ENCODE data around the gene BBS9.
"Not testable (repeated sequence)": the region's sequence is repeated elsewhere in the genome, so short reads cannot be mapped to it uniquely, and the experiment has no call there.

Gene BBS9

DNA sequence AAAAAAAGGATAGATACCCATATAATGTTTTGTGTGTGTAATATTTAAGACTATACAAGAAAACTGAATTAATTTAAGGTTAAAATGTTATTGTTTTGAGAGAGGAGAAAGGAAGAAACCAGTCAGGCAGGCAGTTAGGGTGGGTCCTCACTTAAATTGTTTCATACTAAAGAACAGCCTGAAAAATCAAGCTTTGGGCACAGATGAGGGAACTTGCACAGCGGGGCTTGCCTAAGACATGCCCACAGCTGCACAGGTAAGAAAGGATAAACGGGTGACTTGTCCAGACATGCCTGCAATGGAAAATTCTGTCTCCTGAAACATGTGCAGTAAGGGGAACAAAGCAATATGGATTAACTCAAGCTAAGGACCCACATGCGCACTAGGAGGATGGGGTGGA lies 158.4 kb downstream of the BBS9 start:
- no peak for DNase-seq

DNA sequence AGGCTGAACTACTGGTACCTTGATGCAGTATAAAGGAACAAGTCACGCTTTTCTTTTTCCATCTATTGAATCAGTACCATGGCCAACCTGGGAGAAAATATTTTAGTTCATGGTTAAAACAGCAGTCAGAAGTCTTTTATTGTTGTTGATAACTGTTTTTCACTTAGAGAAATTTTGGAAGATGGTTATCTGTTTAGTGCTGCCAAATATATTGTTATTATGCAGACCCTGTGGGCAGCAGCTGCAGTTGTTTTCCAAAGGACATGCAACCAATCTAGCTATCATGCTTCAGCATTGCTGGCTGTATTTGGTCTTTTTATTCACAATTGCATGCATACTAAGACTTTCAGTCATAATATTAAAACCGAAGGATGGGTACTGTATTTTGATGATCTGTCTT lies 169.5 kb downstream of the BBS9 start:
- no peak for DNase-seq

DNA sequence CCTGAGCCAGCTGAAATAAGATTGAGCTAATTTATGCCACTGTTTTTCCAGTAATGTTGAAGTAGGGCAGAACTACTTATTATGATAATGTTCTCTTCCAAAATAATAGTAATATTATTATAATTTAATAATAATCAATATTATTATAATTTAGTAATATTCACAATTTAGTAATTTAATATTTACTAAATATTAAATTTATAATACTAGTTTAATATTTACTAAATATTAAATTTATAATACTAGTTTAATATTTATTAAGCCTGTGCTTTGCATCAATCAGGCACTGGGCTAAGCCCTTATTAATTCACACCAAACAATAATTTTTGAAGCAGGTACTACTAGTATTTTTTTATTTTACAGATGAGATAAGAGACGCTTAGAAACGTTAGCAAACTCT lies 170.1 kb downstream of the BBS9 start:
- no peak for DNase-seq

DNA sequence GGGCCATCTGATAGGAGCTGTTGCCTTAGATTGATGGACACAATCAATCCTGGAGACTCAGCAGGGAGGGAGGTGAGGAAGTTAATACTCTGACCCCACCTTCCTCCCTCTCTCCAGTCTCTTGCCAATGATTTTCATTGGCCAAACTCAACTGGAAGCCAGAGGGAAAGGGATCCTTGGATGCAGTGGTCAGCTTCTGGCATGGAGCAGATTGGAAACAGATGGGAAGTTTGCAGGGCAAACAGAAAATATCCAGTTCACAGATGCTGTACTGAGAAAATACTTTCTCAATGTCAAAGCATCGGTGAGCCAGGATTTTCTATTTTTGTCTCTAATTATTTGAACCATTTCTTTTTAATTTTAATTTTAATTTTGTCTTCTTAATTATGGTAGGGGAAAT lies 170.8 kb downstream of the BBS9 start:
- no peak for DNase-seq

DNA sequence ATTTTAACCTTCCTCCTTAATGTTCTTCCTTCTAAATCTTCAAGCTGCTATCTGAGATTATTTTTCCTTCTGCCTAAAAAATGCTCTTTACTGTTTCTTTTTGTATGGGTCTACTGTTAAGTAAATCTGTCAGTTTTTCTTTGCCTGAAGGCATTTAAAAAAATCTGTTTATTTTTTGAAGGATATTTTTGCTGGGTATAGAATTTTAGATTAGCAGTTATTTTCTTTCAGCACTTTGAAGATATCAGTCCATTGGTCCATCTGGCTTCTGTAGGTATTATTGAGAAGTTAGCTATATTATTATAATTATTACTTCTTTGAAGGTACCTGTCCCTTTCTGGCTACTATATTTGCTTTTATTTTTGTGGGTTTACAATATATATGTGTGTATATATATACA lies 171.4 kb downstream of the BBS9 start:
- no peak for DNase-seq

DNA sequence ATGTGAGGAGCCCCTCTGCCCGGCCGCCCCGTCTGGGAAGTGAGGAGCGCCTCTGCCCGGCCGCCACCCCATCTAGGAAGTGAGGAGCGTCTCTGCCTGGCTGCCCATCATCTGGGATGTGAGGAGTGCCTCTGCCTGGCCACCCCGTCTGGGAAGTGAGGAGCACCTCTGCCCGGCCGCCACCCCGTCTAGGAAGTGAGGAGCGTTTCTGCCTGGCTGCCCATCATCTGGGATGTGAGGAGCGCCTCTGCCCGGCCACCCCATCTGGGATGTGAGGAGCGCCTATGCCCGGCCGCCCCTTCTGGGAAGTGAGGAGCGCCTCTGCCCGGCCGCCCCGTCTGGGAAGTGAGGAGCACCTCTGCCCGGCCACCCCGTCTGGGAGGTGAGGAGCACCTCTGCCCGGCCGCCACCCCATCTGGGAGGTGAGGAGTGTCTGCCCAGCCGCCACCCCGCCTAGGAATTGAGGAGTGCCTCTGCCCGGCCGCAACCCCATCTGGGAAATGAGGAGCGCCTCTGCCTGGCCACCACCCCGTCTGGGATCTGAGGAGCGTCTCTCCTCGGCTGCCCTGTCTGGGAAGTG lies 174.7 kb downstream of the BBS9 start:
- not testable (repeated sequence) for DNase-seq

DNA sequence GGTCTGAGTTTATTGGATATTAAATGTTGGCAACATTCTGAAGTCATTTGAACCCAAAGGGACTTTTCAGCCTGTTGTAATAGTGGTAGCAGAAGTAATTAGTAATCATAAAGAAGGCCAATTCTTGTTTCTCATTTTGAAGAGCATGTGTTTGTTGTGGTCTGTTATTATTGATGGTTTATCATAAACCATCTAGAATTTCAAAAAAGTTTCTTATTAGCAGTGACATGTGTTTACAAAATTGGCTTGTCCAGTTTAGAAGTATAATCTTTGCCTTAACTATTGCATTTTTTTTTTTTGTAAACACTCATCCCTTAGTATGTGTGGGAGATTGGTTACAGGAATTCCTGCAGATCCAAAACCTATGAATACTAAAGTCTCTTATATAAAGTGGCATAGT lies 177.8 kb downstream of the BBS9 start:
- DNase-seq = no peak

DNA sequence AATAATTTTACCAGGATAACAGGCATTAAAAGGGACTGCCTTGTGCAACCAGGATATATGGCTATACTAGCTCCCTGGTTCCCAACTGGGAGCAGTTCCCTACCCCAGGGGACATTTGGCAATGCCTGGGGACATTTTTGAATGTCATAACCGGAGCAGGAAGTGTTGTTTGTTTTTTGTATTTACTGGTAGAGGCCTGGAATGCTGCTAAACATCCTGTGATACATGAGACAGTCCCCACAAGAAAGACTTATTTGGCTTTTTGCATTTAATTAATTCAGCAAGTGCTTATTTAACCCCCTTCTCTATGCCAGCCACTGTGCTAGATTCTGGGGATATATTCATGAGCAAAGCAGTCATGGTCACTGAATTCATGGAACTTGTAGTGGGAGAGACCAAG lies 181.2 kb downstream of the BBS9 start:
- no peak for DNase-seq

DNA sequence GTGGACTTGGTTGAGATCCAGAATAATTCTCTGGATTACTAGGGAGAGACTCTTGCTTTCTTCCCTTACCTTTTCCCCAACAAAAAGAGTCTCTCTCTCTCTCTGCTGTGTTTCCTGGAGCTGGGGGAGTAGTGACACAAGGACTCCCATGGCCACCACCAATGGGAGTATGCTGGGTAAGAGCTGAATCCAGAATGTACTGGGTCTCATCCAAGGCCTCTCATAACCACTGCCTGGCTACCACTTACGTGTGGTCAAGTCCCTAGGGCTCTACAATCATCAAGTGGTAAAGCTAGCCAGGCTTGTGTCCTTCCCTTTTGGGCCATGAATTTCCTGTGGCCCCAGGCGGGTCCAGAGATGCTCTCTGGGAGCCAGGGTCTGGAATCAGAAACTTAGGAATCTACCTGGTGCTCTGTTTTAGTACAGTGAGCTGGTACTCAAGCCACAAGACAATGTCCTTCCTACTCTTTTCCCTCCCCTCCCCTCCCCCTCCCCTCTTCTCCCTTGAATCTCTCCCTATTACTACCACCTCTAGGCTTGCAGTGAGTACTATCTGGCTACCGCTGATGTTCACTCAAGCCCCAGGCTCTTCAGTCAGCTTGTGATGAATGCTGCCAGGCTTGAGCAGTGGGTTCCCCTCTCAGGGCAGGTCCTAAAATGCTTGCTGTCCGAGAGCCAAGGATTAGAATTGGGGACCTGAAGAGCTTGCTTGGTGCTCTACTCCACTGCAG lies 196.6 kb downstream of the BBS9 start:
- no peak for DNase-seq

DNA sequence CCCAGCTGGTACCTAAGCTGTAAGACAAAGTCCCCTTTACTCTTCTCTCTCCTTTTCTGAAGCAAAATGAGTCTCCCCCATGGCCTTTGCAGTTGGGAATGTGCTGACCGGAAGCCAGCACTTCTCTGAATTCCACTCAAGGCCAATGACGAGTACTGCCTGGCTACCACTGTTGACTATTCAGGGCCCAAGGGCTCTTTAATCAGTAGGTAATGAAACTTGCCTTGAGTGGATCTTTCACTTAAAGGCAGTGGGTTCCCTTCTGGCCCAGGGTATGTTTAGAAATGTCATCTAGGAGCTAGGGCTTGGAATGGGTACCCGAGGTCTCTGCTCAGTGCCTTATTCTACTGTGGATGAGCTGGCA lies 197.1 kb downstream of the BBS9 start:
- DNase-seq = no peak

DNA sequence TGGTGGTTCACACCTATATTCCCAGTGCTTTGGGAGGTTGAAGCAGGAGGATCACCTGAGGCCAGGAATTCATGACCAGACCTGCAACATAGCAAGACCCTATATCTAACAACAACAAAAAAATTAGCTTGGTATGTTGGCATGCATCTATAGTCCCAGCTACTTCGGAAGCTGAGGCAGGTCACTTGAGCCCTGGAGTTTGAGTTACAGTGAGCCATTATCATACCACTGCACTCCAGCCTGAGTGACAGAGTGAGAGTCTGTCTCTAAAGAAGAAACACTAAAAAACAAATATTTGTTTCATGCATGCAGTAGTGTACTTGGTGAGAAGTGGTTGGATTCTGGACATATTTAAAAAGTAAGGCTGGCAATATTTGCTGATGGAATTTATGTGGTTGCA lies 198.1 kb downstream of the BBS9 start:
- DNase-seq = no peak

DNA sequence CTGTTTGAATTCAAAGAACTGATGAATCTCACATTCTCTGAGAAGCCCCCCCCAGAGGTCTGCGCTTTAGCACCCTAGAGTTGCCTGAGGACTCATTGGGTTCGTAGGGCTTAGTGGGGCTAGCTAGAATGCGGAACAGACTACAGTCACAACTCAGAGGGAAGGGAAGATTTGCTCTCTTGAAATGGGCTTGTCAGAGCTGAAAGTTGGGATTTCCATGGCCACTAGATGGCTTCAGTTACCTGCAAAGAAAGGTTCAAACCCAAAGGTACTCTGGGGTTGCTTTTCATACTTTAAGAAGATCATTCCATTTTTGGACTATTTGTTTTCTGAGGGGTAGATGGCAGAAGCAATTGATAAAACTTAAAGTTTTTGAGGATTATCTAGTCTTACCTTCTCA lies 205.0 kb downstream of the BBS9 start:
- DNase-seq = no peak

DNA sequence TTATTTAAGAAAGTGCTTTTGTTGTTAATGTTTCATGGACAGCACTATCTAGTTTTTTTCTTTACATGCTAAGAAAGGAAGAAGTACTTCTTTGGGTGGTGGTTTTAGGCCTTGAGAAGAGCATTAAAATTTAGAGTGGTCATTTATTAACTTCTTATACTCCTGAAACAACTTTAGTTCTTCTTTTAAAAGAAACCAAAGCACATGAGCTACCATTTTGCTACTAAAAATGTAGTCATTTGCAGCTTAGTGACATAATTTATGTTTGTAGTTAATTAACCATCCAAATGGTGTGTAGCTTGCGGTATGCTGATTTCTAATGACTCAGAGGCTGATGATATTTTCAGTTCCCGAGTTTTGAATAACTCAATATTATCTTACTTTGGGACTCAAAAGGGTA lies 207.5 kb downstream of the BBS9 start:
- no peak for DNase-seq

DNA sequence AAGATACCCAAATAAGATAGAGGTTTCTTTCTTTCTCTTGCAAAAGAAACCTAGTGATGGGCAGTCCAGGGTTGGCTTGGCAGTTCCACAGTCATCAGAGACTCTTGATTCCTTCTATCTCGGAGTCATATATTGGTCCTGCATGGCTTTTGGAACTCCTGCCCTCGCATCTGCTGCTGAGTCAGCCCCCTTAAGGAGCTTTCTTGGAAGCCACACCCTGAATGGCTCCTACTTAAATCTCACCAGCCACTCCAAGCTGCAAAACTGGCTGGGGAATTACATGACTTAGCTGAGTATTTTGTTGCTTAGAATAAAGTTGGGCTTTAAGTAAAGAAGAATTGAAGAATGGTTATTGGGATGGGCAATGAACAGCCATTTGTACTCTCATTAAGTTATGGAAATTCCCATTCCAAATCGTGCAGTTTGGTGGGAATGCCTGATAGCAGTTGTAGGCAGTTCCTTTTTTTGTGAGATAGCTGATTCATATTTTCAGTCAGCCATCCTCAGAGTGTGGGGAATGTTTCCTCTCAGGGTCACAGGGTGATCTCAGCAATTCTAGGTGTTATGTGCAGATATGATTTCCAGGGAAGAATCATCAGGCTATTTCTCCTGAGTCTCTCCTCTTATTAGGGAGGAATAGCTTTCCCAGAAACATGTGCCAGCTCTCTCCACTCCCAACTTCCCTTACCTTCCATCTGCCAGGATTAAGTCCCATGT lies 209.9 kb downstream of the BBS9 start:
- no peak for DNase-seq

DNA sequence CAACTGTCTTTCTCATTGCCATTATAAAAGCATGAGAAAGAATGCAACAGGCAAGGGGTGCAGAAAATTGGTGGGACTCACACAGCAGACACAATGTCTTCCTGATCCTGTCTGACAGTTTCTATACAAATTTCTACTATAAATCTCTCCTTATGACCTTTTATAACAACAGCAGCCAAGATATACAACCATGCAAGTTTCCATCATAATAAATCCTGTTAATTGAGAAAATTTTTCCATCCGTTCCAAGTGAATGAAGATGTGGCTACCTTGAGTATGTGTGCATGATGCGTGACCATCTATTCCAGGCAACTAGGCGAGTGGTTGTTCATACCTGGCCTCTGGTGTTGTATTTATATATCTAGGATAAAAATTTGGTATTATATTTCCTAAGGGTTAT lies 216.7 kb downstream of the BBS9 start:
- DNase-seq = no peak

DNA sequence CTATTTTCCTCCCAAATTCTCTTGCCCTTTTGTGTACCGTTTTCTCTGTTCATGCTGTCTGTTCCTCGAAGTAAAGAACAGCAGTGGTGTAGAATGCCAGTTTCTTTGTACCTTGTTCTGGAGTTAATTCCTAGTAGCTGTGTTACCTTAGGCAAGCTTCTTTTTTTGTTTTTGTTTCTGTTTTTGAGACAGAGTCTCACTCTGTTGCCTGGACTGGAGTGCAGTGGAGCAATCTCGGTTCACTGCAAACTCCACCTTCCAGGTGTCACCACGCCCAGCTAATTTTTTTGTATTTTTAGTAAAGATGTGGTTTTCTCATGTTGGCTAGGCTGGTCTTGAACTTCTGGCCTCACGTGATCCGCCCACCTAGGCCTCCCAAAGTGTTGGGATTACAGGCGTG lies 221.2 kb downstream of the BBS9 start:
- no peak for DNase-seq

DNA sequence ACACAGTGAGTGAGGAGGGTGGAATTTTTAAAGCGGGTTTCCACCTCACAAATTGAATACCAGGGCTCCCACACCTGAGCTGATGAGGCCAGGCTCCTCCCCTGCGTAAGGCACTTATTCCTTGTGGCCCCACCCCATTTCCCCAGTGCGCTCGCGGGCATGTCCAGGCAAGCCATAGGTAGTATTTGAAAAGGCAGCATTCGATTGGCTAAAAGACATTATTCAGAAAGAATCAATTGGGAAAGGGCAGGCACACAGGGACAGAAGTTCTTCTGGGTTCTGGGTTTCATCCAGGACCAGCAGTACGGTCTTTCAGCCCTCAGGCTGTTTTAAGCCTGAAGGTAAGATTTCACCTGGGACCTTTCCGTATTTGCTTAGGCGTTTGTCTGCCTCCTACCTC lies 222.3 kb downstream of the BBS9 start:
- no peak for DNase-seq

DNA sequence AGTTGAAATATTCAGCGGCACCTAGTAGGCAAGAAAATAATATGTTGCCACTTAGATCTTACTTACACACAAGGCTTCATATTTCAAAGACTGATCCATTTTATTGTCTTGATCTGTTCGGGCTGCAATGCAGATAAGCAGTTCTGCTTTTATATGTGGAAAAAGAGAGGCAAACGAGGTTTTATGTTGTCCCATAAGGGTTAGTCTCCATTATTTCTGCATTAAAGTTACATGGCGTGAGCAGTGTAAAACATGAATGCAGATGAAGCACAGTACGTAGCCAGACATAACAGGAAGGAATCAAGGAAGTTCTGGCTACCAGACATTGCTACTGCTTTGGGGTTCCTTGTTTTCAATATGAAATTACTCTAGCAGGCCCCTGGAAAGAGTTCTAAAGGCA lies 224.8 kb downstream of the BBS9 start:
- DNase-seq = no peak

DNA sequence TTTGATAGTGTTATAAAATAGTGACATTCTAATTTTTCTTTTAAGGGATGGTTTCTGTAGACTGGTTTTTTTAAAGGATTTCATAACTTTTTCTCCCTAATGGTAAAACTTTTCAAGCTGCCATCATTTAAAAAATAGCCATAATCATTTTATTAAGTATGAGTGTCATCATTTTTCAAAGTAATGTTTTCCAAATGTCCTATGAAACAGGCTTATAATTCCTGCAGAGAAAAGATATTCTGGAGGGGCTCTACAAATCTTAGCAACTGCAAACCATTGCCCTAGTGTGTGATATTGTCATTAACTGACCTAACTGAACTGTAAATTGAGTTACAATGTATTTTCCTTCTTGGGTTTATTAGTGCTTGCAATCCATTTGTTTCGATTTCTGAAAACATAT lies 226.0 kb downstream of the BBS9 start:
- no peak for DNase-seq

DNA sequence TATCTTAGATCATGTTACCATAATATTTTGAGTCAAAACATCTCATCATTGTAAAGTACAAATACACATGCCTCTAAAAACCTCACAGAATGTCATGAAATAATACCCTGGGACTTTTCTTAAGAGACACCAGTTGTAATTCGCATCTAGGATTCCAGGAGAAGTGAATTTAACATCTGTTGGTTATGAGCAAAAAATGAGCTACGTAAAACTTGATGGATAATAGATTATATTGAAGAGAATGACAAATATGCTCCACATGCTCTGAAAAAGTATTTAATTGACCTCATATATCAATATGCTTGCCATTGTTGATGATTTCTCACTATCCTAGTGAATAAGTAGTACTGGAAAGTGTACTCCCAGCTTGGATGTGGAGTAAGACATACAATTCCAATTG lies 227.0 kb downstream of the BBS9 start:
- DNase-seq = no peak

DNA sequence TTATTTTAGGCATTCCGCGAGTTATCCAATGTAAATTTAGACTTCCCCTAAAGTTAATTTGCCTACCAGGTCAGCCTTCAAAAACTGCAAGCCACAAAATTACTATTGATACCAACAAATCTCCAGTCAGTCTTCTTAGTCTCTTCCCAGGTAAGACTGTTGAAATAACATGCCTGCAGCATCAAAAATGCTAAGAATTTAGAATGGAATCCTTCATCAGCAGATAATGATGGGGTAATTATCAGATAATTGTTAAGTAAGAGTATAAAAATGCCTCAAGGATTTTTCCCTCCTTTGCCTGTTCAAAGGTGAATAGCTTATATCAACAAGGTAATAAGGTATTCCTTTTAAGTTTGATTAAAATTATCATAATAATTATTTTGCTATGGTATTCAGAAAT lies 228.5 kb downstream of the BBS9 start:
- DNase-seq = no peak

DNA sequence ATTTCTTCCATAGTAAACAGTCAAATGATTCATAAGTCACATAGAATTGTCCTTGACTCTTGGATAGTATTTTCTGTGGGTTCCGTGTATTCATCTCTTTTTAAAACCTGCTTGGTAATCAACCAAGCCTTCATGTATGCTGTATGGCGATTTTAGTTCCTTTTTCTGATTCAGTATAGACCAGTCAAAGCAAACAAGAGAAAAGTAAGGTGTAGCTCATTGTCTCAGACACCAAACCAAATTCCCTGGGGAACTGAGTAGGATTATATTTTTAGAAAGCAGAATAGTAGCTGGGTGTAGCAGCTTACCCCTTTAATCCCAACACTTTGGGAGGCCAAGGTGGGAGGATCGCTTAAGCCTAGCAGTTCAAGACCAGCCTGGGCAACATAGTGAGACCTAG lies 240.5 kb downstream of the BBS9 start:
- DNase-seq = no peak

DNA sequence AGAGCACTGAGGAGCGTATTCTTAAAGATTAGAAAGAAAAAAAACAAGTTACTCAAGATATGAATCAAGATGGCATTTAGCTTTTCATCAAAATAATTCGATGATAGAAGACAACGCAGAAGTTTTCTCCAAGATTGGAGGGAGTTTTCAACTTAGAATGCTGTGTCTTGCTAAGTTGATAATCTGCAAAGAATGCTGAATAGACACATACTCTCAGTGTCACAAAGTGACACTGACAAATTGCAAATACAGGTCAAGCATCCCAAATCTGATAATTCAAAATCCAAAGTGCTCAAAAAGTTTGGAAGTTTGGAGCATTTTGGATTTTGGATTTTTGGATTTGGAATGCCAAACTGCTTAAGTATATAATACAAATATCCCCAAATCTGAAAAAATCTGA lies 243.8 kb downstream of the BBS9 start:
- no peak for DNase-seq

DNA sequence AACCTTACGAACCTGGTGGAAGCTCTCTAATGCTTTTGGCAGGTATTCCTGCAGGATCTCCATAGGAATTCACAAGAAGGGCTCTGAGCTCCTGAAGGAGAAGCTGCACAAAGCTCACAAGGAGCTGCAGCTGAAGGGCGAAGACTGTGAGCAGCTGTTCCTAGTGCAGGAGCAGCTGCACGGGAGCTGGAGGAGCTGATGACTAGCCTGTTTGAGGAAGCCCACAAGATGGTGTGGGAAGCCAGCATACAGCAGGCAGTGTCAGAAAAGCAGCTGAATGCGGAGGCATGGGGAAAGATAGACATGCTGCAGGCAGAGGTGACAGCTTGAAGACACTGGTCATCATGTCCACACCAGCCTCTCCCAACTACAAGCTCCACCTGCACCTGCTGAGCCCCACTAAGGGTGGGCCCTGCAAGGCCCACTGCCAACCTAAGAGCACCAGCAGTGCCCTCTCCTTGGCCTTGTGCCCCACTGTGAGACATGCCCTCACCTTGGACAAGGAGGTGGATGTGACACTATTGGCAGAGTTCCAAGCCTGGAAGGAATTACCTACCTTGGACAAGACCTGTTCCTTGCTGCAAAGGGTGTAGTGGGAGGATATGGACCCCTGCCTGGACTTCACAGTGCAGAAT lies 250.6 kb downstream of the BBS9 start:
- no peak for DNase-seq
